K562 (cell line): Measurements from ENCODE around the gene RALA. TPM values are rescaled to one million over a fixed set of nuclear protein-coding genes. Genes with fewer than 3 reads are reported as not detected.

ENCODE experiments used
- ATAC-seq: fragments of 200-7000 bp; cut with Tn5 transposase; 3 replicates; pipeline ENCODE4 v1.9.1; 2020; ENCODE audit warnings: moderate library complexity
- BruUV-seq: library from RNA; stranded (reverse); fragments of 400-500 nt; replicated peaks from 2 replicates; lab custom pipeline; 2021; lab: Mats Ljungman, UMichigan
- CTCF ChIA-PET: fragments of 300-600 bp; formaldehyde crosslinking; extraction: SDS; loops from one replicate; lab custom pipeline; 2021; ENCODE audit warnings: low intra/inter-chr PET ratio; lab: Yijun Ruan, JAX
- POLR2A ChIA-PET: fragments of 300-600, 350-650 bp; sonication (Branson Sonifier 250); formaldehyde crosslinking; extraction: SDS; loops from one replicate; lab custom pipeline; 2021; ENCODE audit warnings: antibody characterized with exemption, inconsistent platforms; lab: Yijun Ruan, JAX
- DNase-seq, 4 experiments: peaks; one replicate each; pipeline versions ENCODE4 v3.0.0 to v3.0.0-alpha.2; 2011 to 2018; ENCODE audit warnings: low spot score in 3 of 4, mixed read lengths in 3 of 4; ENCODE audit errors: extremely low read depth in 1 of 4
- FAIRE-seq: peaks from 2 replicates; lab custom pipeline; 2011; peaks lifted over from hg19 to GRCh38; lab: Jason Lieb, UNC
- H2AFZ ChIP-seq: 2 replicates; pipeline ENCODE4 v1.6.0; 2011; ENCODE audit warnings: low read depth, low read length, control low read depth, inconsistent platforms
- H3K27ac ChIP-seq: fragments of 200-600 bp; 3 replicates; pipeline ENCODE4 v1.8.0; 2011; ENCODE audit warnings: low read depth, mild to moderate bottlenecking, control low read depth, inconsistent platforms, low read length, moderate library complexity, mixed read lengths; ENCODE audit errors: extremely low read depth
- H3K27me3 ChIP-seq, 2 experiments: fragments of 300-600 bp in 1 of 2; 2 replicates in 1 of 2; 3 replicates in 1 of 2; pipeline versions ENCODE4 v1.6.0 to v1.8.0; 2011; ENCODE audit warnings: inconsistent platforms in 2 of 2, low read length in 2 of 2, mild to moderate bottlenecking in 1 of 2, mixed read lengths in 1 of 2, moderate library complexity in 1 of 2; ENCODE audit not compliant: control insufficient read depth in 2 of 2, insufficient read depth in 2 of 2
- H3K36me3 ChIP-seq: fragments of 300-600 bp; 3 replicates; pipeline ENCODE4 v1.8.0; 2011; ENCODE audit warnings: mild to moderate bottlenecking, low read length, inconsistent platforms; ENCODE audit not compliant: control insufficient read depth, insufficient read depth
- H3K4me1 ChIP-seq, 2 experiments: fragments of 200-600 bp in 1 of 2; replicated peaks in 1 of 2; 2 replicates in 1 of 2; 3 replicates in 1 of 2; pipeline versions ENCODE4 v1.5.1 to v1.8.0; 2011; ENCODE audit warnings: inconsistent platforms in 2 of 2, low read length in 2 of 2, mild to moderate bottlenecking in 1 of 2, mixed read lengths in 1 of 2, moderate library complexity in 1 of 2; ENCODE audit not compliant: control insufficient read depth in 2 of 2, insufficient read depth in 2 of 2
- H3K4me2 ChIP-seq: 2 replicates; pipeline ENCODE4 v1.6.1; 2011; ENCODE audit warnings: low read length, control low read depth, inconsistent platforms, mixed read lengths; ENCODE audit not compliant: insufficient read depth
- H3K4me3 ChIP-seq: fragments of 200-600 bp; sonication (generic), shearing (Covaris generic); 2 replicates; pipeline ENCODE4 v1.5.1; 2016; ENCODE audit warnings: control low read depth, inconsistent platforms
- H3K79me2 ChIP-seq: fragments of 200-600 bp; 3 replicates; pipeline ENCODE4 v1.8.0; 2011; ENCODE audit warnings: low read length, inconsistent platforms; ENCODE audit not compliant: control insufficient read depth, insufficient read depth
- H3K9ac ChIP-seq, 2 experiments: 2 replicates each; pipeline versions ENCODE4 v1.6.0 to v1.6.1; 2011; ENCODE audit warnings: low read depth in 2 of 2, low read length in 2 of 2, control low read depth in 1 of 2, inconsistent platforms in 1 of 2, mild to moderate bottlenecking in 1 of 2, mixed read lengths in 1 of 2; ENCODE audit not compliant: insufficient read depth in 1 of 2
- H3K9me1 ChIP-seq: one replicate; pipeline ENCODE4 v1.6.0; 2011; ENCODE audit warnings: inconsistent platforms, mild to moderate bottlenecking, low read length, moderate library complexity; ENCODE audit not compliant: control insufficient read depth, insufficient read depth
- H3K9me3 ChIP-seq: replicated peaks from 2 replicates; pipeline ENCODE4 v1.5.1; 2011; ENCODE audit warnings: low read depth, low read length, inconsistent platforms; ENCODE audit not compliant: control insufficient read depth, insufficient read depth
- H4K20me1 ChIP-seq: replicated peaks from 2 replicates; pipeline ENCODE4 v1.6.1; 2011; ENCODE audit warnings: low read length, inconsistent platforms, mixed read lengths; ENCODE audit not compliant: control insufficient read depth, insufficient read depth
- ATF6 ChIP-seq: sonication (generic); formaldehyde crosslinking; IDR thresholded peaks from 2 replicates; pipeline ENCODE4 v1.4.0; 2020; ENCODE audit warnings: mild to moderate bottlenecking, missing genetic modification reagents
- BCLAF1 ChIP-seq, 2 experiments: fragments of 450-650 bp in 1 of 2; IDR thresholded peaks; 2 replicates each; pipeline ENCODE4 v1.6.1; 2011 to 2017; ENCODE audit warnings: low read depth in 2 of 2, antibody characterized with exemption in 1 of 2, borderline replicate concordance in 1 of 2, low read length in 1 of 2, mild to moderate bottlenecking in 1 of 2, mixed read lengths in 1 of 2; ENCODE audit not compliant: control insufficient read depth in 1 of 2
- CXXC5 ChIP-seq: fragments of 250-450 bp; sonication (Bioruptor Pico); IDR thresholded peaks from 2 replicates; pipeline ENCODE4 v1.8.0; 2022; ENCODE audit warnings: inconsistent platforms, mild to moderate bottlenecking, moderate library complexity
- FOXJ2 ChIP-seq: fragments of 200-800 bp; sonication (Bioruptor generic); IDR thresholded peaks from 2 replicates; pipeline ENCODE4 v1.6.1; 2016; ENCODE audit warnings: missing genetic modification characterization, missing compliant biosample characterization
- MTF1 ChIP-seq: fragments of 250-450 bp; sonication (Bioruptor Pico); IDR thresholded peaks from 2 replicates; pipeline ENCODE4 v1.9.0; 2021; ENCODE audit warnings: moderate library complexity, mild to moderate bottlenecking, inconsistent platforms, borderline replicate concordance
- NFXL1 ChIP-seq: fragments of 450-650 bp; formaldehyde crosslinking; IDR thresholded peaks from 2 replicates; pipeline ENCODE4 v1.4.0; 2021; ENCODE audit warnings: mild to moderate bottlenecking
- NR2C2 ChIP-seq, 2 experiments: fragments of 200-800 bp in 1 of 2; sonication (Bioruptor generic) in 1 of 2; sonication (generic) in 1 of 2; formaldehyde crosslinking in 1 of 2; IDR thresholded peaks; 2 replicates each; pipeline versions ENCODE4 v1.6.1 to v1.8.0; 2016 to 2022; ENCODE audit warnings: mild to moderate bottlenecking in 1 of 2, missing compliant biosample characterization in 1 of 2, missing genetic modification characterization in 1 of 2, missing genetic modification reagents in 1 of 2
- SMARCC2 ChIP-seq: fragments of 450-650 bp; IDR thresholded peaks from 2 replicates; pipeline ENCODE4 v1.6.1; 2017; ENCODE audit warnings: antibody characterized with exemption, moderate library complexity, mild to moderate bottlenecking, low read depth
- SNRNP70 ChIP-seq: fragments of 200-400 bp; formaldehyde crosslinking; optimal IDR thresholded peaks from 2 replicates; pipeline ENCODE3; 2017; ENCODE audit warnings: low read depth, low read length
- ZNF165 ChIP-seq: fragments of 250-450 bp; sonication (Bioruptor Pico); IDR thresholded peaks from 2 replicates; pipeline ENCODE4 v1.4.0; 2020; ENCODE audit warnings: borderline replicate concordance
- WGBS: fragments of 100-300 bp; shearing (Covaris generic); methylation state at CpG from one replicate; pipeline ENCODE4 v1.1.6; 2016; ENCODE audit warnings: low coverage, mixed read lengths; ENCODE audit not compliant: insufficient coverage; ENCODE audit errors: missing lambda C conversion rate; 5-methylcytosine and 5-hydroxymethylcytosine counted together
- in situ Hi-C: fragments of 300-500 bp; cut with MboI; formaldehyde crosslinking; loops from 4 replicates; pipeline ENCODE4 v1.15.0; 2018; ENCODE audit warnings: inconsistent platforms, mixed read lengths
- intact Hi-C: fragments of 100-400 bp; cut with micrococcal nuclease; formaldehyde crosslinking; loops from 2 replicates; pipeline ENCODE4 v1.14.2; 2022
- polyA plus RNA-seq, 8 experiments: library from polyadenylated mRNA; depleted of rRNA in 4 of 8; stranded (reverse) in 5 of 8; unstranded in 3 of 8; fragments of >200 nt; fragmentation: Nextera tagmentation in 2 of 8; fragmentation: Illumina TruSeq in 1 of 8; extraction: Ambion mirVana in 2 of 8; extraction: Trizol in 1 of 8; gene quantifications; 2 replicates each; pipeline versions ENCODE4 v1.2.1 to v1.2.3, GENCODE V29; 2011 to 2014; ENCODE audit warnings: inconsistent platforms in 1 of 8, missing spikeins in 1 of 8
- total RNA-seq, 7 experiments: library from RNA; depleted of rRNA in 6 of 7; stranded (reverse); fragments of >200 nt in 6 of 7; fragmentation: Illumina TruSeq in 2 of 7; extraction: Trizol in 2 of 7; gene quantifications; 2 replicates each; pipeline versions ENCODE4 v1.2.1 to v1.2.3, GENCODE V29; 2011 to 2021; ENCODE audit warnings: low replicate concordance in 1 of 7
- TF ChIP-seq, protein P1 (sequence below): fragments of 450-650 bp; formaldehyde crosslinking; IDR thresholded peaks from 2 replicates; pipeline ENCODE4 v1.4.0; 2022; ENCODE audit warnings: mild to moderate bottlenecking, moderate library complexity
- TF ChIP-seq, protein P2 (sequence below): fragments of 450-650 bp; IDR thresholded peaks from 2 replicates; pipeline ENCODE4 v1.6.1; 2017; ENCODE audit warnings: mild to moderate bottlenecking, moderate library complexity

RALA gene
- total and polyA plus RNA-seq, 9 of the 15 experiments (the other 6 are each of a cell fraction or from before 2014, with no cell fraction given): 7.2 to 28.0 (median 25.7) TPM

- H3K9me1 ChIP-seq: no peaks in the 10 kb centered on the region
- H3K4me3 ChIP-seq: no peak overlapping the region
- DNase-seq: no peak
- intact Hi-C loops (no loop called here), in situ Hi-C loops (no loop called here)
- no peak overlapping the region for H3K27ac ChIP-seq
- no peak overlapping the region for H2AFZ ChIP-seq
- 46% methylated on average over 1 of the region's 1 CpG for WGBS
- CTCF ChIA-PET: no interaction called here
- no peak for TF ChIP-seq FOXJ2 (tag)
- TF ChIP-seq NFXL1: no peak
- TF ChIP-seq ZNF165 (CRISPR knock-in tag): no peak
- no peak for TF ChIP-seq NR2C2 (CRISPR knock-in tag; IDR thresholded peaks at IDR 0.05)
- no peak for TF ChIP-seq NR2C2 (tag; IDR thresholded peaks at IDR 0.05)
- TF ChIP-seq, protein P1, sequence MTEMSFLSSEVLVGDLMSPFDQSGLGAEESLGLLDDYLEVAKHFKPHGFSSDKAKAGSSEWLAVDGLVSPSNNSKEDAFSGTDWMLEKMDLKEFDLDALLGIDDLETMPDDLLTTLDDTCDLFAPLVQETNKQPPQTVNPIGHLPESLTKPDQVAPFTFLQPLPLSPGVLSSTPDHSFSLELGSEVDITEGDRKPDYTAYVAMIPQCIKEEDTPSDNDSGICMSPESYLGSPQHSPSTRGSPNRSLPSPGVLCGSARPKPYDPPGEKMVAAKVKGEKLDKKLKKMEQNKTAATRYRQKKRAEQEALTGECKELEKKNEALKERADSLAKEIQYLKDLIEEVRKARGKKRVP (CRISPR knock-in tag): no peak
- TF ChIP-seq SMARCC2: no peak
- TF ChIP-seq, protein P2, sequence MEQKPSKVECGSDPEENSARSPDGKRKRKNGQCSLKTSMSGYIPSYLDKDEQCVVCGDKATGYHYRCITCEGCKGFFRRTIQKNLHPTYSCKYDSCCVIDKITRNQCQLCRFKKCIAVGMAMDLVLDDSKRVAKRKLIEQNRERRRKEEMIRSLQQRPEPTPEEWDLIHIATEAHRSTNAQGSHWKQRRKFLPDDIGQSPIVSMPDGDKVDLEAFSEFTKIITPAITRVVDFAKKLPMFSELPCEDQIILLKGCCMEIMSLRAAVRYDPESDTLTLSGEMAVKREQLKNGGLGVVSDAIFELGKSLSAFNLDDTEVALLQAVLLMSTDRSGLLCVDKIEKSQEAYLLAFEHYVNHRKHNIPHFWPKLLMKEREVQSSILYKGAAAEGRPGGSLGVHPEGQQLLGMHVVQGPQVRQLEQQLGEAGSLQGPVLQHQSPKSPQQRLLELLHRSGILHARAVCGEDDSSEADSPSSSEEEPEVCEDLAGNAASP: no peak
- TF ChIP-seq SNRNP70: no peak
- TF ChIP-seq ATF6: no peak
- TF ChIP-seq MTF1 (CRISPR knock-in tag): no peak
- TF ChIP-seq CXXC5 (CRISPR knock-in tag): no peak
- TF ChIP-seq BCLAF1 (IDR thresholded peaks at IDR 0.05; ENCODE audit: borderline replicate concordance in 1 of 2, control insufficient read depth in 1 of 2, low read depth in 2 of 2, low read length in 1 of 2): no peak
- POLR2A ChIA-PET: interaction anchor here (0.6 to 1.2 kb wide), 2 partner anchors 17 to 132 kb away, joined by 3 to 4 read pairs; no protein-coding TSS in a partner anchor
- no peak for FAIRE-seq
- no peaks in the 10 kb centered on the region for H3K27me3 ChIP-seq
- H3K4me1 ChIP-seq: no peaks in the 10 kb centered on the region; a peak in 1 of 5 replicates
- H3K79me2 ChIP-seq: no peaks in the 10 kb centered on the region
- no peak overlapping the region for H3K4me2 ChIP-seq
- H4K20me1 ChIP-seq: no peaks in the 10 kb centered on the region
- no peak overlapping the region for H3K9ac ChIP-seq
- no TSS peak for BruUV-seq
- H3K9me3 ChIP-seq: no peaks in the 10 kb centered on the region
- ATAC-seq: no peak
- no peaks in the 10 kb centered on the region for H3K36me3 ChIP-seq
Observed at GRCh38 chr7:39615350-39615975, 7.9 kb upstream of the RALA start.
